Inferior parietal cortex (tissue), 1 donor: ENCODE data around the gene BCL11A.

ENCODE experiments used
- DNase-seq: peaks from one replicate; pipeline ENCODE4 v3.0.0-alpha.2; 2016; ENCODE audit errors: extremely low spot score

Gene BCL11A

DNA sequence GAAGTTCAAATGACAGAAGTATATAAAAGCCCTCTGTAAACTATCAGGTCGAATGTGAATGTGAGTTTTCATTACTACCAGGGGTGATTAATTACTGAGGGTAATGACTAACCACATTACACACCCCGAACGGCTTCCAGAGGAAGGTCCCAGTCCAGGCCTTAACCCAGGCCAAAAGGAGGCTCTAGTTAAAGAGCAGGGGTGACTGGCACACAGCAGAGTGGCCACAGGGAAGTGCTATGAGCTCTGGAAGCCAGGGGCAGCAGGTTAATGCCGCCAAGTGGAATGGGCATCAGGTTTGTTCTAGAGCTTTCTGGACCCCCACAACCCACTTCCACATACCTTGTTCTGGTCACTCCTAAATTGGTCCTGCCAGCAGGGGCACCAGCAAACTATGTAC lies 87.7 kb downstream of the BCL11A start:
- no peak for DNase-seq

- DNase-seq = no peak
Observed at GRCh38 chr2:60463249-60463648, 90.2 kb downstream of the BCL11A start.

DNA sequence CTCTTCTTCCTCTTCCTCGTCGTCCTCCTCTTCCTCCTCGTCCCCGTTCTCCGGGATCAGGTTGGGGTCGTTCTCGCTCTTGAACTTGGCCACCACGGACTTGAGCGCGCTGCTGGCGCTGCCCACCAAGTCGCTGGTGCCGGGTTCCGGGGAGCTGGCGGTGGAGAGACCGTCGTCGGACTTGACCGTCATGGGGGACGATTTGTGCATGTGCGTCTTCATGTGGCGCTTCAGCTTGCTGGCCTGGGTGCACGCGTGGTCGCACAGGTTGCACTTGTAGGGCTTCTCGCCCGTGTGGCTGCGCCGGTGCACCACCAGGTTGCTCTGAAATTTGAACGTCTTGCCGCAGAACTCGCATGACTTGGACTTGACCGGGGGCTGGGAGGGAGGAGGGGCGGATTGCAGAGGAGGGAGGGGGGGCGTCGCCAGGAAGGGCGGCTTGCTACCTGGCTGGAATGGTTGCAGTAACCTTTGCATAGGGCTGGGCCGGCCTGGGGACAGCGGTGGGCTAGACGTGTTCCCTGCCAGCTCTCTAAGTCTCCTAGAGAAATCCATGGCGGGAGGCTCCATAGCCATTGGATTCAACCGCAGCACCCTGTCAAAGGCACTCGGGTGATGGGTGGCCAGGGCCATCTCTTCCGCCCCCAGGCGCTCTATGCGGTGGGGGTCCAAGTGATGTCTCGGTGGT lies 91.9 kb downstream of the BCL11A start:
- DNase-seq = no peak

DNA sequence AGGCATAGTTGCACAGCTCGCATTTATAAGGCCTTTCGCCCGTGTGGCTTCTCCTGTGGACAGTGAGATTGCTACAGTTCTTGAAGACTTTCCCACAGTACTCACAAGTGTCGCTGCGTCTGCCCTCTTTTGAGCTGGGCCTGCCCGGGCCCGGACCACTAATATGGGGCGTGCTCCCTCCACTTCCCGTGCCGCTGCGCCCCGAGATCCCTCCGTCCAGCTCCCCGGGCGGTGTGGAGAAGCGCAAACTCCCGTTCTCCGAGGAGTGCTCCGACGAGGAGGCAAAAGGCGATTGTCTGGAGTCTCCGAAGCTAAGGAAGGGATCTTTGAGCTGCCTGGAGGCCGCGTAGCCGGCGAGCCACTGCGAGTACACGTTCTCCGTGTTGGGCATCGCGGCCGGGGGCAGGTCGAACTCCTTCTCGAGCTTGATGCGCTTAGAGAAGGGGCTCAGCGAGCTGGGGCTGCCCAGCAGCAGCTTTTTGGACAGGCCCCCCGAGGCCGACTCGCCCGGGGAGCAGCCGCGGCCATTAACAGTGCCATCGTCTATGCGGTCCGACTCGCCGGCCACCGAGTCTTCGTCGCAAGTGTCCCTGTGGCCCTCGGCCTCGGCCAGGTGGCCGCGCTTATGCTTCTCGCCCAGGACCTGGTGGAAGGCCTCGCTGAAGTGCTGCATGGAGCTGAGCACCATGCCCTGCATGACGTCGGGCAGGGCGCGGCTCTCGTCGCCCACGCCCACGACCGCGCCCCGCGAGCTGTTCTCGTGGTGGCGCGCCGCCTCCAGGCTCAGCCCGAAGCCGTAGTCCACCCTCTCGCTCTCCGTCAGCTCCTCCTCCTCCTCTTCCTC lies 92.7 kb downstream of the BCL11A start:
- DNase-seq = no peak

DNA sequence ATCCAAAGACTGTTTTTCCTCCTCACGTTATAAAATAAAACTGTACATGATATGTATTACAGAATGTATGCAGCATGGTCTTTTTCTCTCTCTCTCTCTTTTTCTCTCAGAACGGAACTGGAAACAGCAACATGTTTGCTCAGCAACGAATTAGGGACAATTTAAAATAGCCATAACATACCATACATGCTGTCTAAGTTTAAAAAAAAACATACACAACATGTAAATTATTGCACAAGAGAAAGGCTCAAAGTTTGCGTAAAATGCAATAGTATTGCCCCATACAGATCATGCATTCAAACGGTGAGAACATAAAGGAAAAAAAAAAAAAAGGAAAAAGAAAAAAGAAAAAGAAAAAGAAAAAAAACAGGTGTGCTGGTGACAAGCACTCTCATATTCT lies 93.6 kb downstream of the BCL11A start:
- DNase-seq = no peak

GRCh38 chr2:60456115-60456770 lies 97.2 kb downstream of the BCL11A start:
- no peak for DNase-seq

- DNase-seq = no peak
Observed at GRCh38 chr2:60453872-60454271, 99.6 kb downstream of the BCL11A start.

GRCh38 chr2:60453301-60453700 lies 100.2 kb downstream of the BCL11A start:
- no peak for DNase-seq

GRCh38 chr2:60450488-60450887 lies 103.0 kb downstream of the BCL11A start:
- no peak for DNase-seq

GRCh38 chr2:60447943-60448342 lies 105.5 kb downstream of the BCL11A start:
- no peak for DNase-seq

- no peak for DNase-seq
Observed at GRCh38 chr2:60446413-60447267, 106.8 kb downstream of the BCL11A start.

GRCh38 chr2:60445684-60446179 lies 107.7 kb downstream of the BCL11A start:
- DNase-seq = no peak

- DNase-seq = no peak
Observed at GRCh38 chr2:60442608-60443007, 110.8 kb downstream of the BCL11A start.

DNA sequence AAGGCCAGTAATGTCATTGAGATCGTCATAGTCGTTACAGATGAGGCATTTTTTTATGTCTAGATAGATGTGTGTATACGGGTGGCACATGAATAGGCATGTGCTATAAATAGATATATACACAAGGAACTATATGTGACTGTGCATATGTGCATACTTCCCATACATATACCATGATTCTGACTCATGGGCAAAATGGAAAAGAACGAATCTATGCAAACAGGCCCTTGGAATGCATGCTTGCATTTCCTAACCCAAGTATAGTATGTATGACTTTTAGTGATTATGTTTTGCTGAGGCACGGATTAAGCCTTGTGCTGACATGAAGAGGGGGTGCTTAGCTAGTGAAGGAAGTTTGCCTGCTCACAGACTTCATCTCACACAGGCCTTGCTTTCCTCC lies 111.7 kb downstream of the BCL11A start:
- DNase-seq = no peak

GRCh38 chr2:60440767-60441163 lies 112.7 kb downstream of the BCL11A start:
- DNase-seq = no peak

DNA sequence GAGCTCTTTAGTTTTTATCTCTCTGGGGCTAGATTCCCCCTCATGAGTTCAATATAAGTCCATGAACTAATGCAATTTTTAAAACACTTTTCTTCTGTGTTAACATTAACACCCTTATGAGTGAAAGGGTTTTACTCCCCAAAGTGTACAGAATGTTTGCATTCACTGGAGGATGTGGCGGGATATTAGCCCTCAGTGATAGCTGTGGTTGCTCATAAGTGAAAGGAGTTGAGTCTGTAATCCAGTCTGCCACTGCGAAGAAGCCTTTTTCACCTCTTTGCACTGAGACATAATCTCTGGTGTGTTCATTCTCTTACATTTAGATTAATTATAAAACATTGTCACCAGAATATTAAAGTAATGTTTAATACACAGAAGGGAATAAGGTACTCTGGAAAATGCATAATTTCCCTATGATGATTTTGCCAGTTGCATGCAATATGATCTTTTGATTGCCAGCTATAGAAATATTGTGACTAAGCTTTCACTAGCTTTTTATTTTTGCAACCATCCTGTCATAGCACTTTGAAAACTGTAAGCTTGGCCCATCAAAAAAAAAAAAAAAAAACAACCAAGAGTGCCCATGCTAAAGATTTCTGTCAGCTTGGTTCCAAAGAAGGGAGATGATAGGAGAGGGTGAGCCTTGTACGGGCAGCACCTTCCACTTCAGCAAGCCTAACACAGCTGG lies 113.2 kb downstream of the BCL11A start:
- no peak for DNase-seq

GRCh38 chr2:60439219-60439974 lies 114.1 kb downstream of the BCL11A start:
- DNase-seq = no peak

DNA sequence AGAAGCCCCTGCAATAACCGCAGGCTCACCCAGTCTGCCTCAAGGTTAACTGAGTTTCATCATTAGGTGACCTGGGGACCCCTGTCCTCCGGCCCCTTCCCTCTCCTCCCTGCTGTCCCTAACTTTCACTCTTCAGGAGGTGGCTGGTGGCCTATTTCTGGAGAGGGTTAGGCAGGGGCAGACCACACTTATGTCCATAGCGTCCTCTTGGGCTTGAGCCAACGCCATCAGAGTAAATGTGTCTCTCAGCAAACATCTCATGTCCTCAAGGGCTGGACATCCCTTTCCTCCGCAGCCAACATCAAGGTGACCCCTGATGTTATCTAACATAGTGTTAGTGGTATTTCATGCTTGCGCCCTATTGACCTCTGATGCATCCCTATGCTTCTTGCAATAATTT lies 114.8 kb downstream of the BCL11A start:
- no peak for DNase-seq

GRCh38 chr2:60438131-60438530 lies 115.3 kb downstream of the BCL11A start:
- DNase-seq = no peak

DNA sequence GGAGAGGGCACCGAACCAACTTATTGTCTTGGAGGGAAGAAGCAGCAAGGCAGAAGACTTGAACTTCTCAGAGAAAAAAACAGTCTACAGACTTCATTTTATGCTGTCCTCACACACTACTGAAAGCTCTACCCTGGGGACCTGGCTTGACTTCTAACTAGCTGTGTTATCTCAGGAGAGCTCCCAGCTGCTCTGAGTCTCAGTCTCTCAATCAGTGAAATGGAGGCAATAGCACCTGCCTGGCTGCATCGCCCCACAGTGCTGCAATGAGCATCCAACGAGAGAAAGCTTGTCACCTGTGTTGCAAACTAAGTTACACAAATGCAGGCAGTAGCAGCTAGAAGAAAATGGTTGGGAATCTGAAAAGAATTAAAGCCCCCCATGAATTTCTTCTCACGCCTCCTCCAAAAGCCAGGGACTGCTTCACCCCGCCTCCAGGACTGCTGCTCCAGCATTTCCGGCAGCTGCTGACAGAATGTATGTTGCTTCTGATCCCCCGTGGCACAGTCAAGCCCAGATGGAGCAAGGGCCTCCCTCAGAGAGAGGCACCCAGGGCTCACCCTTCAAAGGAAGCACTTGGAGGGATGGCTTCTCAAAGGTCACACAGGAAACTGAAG lies 116.3 kb downstream of the BCL11A start:
- DNase-seq = no peak
